Measurements from ENCODE around the gene DLG2.
"Not testable (repeated sequence)": the region's sequence is repeated elsewhere in the genome, so short reads cannot be mapped to it uniquely, and the experiment has no call there.

DLG2 gene

GRCh38 chr11:84902445-84902844 is 724.7 kb downstream of the DLG2 start:
- DNase-seq (ENCODE audit: low read depth in 2 of 2) = no peak

DNA sequence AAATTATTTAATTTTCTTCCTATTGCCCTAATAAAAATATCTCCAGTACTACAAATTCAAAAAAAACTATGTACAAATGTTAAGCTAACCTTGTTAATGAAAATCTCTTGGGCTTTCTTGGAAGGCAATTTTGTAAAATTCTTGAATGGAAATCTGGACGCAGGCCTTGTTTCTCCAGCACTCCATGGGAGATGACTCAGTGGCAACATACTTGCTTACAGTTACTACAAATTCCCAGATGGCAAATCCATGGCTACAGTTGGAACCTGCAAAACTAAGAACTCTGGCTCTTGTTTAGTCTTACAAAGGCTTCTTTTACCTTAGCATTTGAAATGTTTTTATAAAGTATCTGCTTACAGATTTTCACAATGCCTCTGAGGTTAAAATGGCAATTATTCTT is 725.2 kb downstream of the DLG2 start:
- DNase-seq (ENCODE audit: low read depth in 2 of 2) = no peak

DNA sequence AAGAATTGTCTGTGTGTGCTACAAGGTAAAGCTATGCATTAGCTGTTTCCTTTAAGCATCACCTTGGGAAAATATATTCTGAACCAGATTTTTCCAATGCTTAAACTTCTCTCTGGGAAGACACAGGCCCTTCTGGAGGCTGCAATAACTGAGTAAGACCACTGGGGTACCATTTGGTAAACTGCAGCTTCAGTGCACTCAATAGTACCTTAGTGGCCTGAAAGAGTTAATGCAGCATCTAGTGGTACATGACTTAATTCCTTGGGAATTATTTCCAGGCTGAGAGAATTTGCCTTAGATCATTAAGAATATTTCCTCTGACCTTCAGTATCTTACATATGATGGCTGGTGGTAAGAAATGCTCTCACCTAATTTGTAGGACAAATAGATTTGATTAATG is 727.4 kb downstream of the DLG2 start:
- no peak for DNase-seq (ENCODE audit: low read depth in 2 of 2)

- DNase-seq (ENCODE audit: low read depth in 2 of 2) = no peak
These were observed 728.0 kb downstream of the DLG2 start for GRCh38 chr11:84899134-84899533.

GRCh38 chr11:84894666-84895065 is 732.5 kb downstream of the DLG2 start:
- no peak for DNase-seq (ENCODE audit: low read depth in 2 of 2)

- no peak for DNase-seq (ENCODE audit: low read depth in 2 of 2)
These were observed 736.5 kb downstream of the DLG2 start for GRCh38 chr11:84890676-84891075.

DNA sequence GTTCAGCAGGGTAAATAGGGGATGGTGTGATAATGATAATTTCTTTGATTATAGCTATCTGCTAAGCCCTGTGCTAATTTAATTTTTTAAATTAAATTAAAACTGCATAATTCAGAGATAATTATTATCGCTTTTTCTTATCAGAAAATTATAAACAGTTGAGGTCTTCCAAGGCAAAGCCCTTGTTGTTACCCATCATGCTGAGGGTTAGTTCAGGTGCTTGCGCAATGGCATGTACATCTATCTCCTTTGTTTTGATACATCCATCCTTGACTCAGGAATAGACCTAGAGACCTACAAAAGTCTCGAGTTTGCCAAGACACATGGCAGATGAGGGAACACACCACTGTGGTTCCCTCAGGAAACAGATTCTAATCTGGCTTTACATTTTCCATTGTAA is 737.6 kb downstream of the DLG2 start:
- no peak for DNase-seq (ENCODE audit: low read depth in 2 of 2)

DNA sequence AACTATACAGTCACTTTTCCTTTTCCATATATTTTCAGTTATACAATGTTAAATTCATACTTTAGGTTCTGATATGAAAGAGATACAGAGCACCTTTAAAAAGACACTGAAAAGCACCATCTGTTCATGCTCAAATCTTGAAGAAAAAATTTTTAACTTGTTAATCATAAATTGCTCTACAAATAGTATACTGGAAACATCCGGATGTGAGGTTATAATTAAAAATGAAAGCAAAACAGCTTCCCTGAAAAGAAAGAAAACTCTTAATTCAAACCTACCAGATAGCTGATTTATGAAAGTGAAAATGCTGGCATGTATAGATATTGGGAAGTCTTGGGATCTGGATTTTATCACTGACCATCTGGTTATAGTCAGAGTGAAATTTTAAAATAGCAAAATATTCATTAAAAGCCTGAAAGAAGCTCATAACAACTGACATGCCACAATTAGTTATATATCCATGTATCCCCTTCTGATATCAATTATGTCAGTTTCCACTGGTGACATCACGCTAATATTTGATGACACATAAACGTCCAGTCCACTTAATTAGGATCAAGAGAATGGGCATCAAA is 740.0 kb downstream of the DLG2 start:
- DNase-seq (ENCODE audit: low read depth in 2 of 2) = no peak

DNA sequence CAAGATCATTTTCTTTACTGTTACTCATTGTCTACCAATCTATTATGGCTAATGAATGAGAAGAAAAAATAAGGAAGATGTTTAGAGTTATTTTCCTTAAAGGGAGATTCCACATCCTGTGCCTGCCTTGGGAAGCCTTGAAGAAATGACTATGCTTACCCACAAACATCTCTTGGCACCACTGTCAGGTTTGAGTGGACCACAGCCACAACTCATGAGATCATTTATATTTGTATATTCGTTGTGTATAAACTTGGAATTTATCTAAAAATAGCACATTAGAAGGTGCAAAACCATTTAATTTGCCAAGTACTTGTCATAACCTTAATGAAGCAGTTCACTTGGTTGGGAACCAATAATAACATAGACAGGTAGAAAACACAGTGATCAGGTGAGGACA is 740.8 kb downstream of the DLG2 start:
- DNase-seq (ENCODE audit: low read depth in 2 of 2) = no peak

- DNase-seq (ENCODE audit: low read depth in 2 of 2) = no peak
These were observed 742.3 kb downstream of the DLG2 start for GRCh38 chr11:84884836-84885235.

- DNase-seq (ENCODE audit: low read depth in 2 of 2) = no peak
These were observed 745.1 kb downstream of the DLG2 start for GRCh38 chr11:84882056-84882455.

- DNase-seq (ENCODE audit: low read depth in 2 of 2) = no peak
These were observed 756.0 kb downstream of the DLG2 start for GRCh38 chr11:84871116-84871515.

- DNase-seq (ENCODE audit: low read depth in 2 of 2) = no peak
These were observed 756.7 kb downstream of the DLG2 start for GRCh38 chr11:84870486-84870885.

DNA sequence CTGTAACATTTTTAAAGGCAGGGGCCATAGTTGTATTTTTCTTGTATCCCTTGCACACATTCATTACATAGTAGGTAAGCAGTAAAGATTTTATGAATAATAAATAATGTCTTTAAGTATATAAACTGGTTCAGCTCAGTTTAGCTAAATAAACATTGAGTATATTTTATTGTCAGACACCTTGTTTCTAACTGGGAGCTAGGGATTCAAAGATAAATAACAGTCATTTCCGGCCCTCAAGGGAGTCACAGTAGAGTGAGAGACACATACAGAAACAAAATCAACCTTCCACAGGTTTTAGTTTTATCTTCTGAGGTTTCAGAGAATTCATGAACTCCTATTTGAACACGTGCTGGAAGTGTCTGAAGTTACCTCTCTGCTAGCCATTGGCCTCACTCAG is 760.2 kb downstream of the DLG2 start:
- DNase-seq (ENCODE audit: low read depth in 2 of 2) = no peak

- no peak for DNase-seq (ENCODE audit: low read depth in 2 of 2)
These were observed 761.2 kb downstream of the DLG2 start for GRCh38 chr11:84865791-84866535.

- DNase-seq (ENCODE audit: low read depth in 2 of 2) = no peak
These were observed 761.9 kb downstream of the DLG2 start for GRCh38 chr11:84865257-84865656.

GRCh38 chr11:84857746-84858145 is 769.4 kb downstream of the DLG2 start:
- DNase-seq (ENCODE audit: low read depth in 2 of 2) = no peak

GRCh38 chr11:84855508-84856245 is 771.5 kb downstream of the DLG2 start:
- no peak for DNase-seq (ENCODE audit: low read depth in 2 of 2)

GRCh38 chr11:84854498-84854880 is 772.7 kb downstream of the DLG2 start:
- no peak for DNase-seq (ENCODE audit: low read depth in 2 of 2)

DNA sequence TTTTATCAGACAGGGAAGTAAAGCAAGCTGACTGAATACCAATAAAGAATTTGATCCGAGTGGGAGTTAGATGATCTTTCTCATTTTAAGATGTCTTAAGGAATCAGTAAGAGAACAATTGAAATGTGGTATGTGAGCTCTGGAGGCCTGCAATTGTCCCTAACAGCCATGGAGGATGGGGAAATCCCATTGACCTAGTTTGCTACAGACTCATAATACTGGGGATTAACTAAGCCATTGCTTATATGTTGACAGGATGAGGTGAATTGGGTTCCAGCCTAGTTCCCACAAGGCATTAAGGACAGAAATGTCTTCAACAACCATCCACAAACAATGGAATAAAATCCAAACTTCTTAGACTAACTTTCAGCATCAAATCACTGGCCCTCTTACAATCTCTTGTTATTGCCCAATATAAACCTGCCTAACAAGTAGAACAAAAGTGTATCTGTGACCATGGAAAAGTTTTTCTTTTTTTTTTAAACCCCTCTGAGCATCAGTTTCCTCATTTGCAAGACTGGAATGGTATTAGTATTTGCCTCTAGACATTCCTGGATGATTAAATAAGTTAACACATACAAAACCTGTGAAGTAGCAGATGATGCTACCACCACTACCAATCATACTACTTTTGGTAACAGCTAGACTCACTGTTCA is 773.2 kb downstream of the DLG2 start:
- DNase-seq (ENCODE audit: low read depth in 2 of 2) = no peak

DNA sequence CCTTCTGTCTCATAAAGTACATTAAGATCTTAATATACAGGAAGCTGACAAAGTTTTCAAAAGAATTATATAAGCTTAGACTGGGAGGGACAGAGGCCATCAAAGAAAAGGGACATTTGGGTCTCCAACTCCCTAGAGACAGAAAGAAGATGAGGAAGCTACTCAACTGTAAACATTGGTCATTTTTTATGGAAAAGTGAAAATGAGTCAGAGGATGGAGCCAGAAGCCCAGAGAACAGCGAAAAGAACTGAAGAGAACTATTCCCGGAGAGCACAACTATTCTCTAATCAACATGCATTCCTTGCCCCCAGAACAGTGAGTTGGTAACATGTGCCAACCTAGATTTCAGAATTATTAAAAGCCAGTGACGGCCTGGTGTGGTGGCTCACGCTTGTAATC is 779.3 kb downstream of the DLG2 start:
- no peak for DNase-seq (ENCODE audit: low read depth in 2 of 2)

DNA sequence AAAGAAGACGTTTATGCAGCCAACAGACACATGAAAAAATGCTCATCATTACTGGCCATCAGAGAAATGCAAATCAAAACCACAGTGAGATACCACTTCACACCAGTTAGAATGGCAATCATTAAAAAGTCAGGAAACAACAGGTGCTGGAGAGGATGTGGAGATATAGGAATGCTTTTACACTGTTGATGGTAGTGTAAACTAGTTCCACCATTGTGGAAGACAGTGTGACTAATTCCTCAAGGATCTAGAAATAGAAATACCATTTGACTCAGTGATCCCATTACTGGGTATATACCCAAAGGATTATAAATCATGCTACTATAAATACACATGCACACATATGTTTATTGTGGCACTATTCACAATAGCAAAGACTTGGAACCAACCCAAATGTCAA is 786.9 kb downstream of the DLG2 start:
- DNase-seq (ENCODE audit: low read depth in 2 of 2) = not testable (repeated sequence)
